ENCODE results near the gene DIRAS1. TPM values are rescaled to one million over a fixed set of nuclear protein-coding genes. Genes with fewer than 3 reads are reported as not detected.
"Not testable (repeated sequence)": the region's sequence is repeated elsewhere in the genome, so short reads cannot be mapped to it uniquely, and the experiment has no call there.

The DIRAS1 gene
- total RNA-seq, 1 experiment from 2014 or later: 18.5 TPM

DNA sequence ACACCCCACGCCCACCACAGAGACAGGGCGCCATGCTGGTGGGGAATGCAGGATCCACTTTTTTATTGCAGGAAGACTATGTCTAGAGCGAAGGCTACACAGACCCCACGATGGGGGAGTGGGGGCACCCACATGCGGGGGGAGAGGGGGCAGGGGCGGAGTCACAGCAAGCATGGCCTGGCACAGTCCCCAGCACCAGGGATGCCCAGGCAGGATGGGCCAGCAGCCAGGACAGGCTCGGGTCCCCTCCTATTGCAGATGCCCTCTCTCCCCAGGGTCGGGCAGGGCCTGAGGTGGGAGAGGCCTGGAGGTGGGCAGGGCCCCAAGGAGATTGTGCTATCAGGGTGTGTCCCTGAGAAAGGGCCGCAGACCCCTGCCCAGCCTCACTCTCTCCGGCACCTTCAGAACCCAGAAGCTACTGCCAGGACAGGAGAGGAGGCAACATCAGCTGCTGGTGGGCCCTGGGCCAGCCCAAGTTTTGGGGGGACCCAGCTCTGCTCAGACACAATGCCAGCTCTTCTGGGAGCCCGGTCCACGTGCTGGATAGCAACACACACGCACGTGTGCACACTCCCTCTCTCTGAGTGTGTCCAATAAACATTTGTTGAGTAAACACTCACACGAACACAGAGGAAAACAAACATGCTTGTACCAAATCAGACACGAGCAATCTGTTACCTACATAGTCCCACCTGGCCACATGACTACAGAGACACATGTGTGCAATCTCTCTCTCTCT is 6.5 kb downstream of the DIRAS1 start:
- in situ Hi-C loops (cut with HindIII; ENCODE audit: low pct_unique_long_range_greater_than_20kb, low sequenced_read_pairs): no loop called here
- intact Hi-C loops (cut with micrococcal nuclease; ENCODE audit: unreplicated experiment): no loop called here
- no peak for DNase-seq (ENCODE audit: low read depth, low spot score)
- Histone ChIP-seq H3K27me3 (ENCODE audit: control insufficient read depth, insufficient read depth, low read length) (no peaks in the 10 kb centered on the region), H3K36me3 (ENCODE audit: control insufficient read depth, insufficient read depth, low read length) (no peaks in the 10 kb centered on the region), H3K27ac (ENCODE audit: low read length) (no peak overlapping the region), H3K4me3 (ENCODE audit: low read depth in 2 of 2, low read length in 2 of 2) (no peak overlapping the region), H3K9me3 (ENCODE audit: control insufficient read depth, insufficient read depth, low read depth, low read length) (no peaks in the 10 kb centered on the region), H3K4me1 (ENCODE audit: control insufficient read depth, insufficient read depth, low read length) (0 out of 2 replicates have a peak, but pooled peaks cover 1% of the 10 kb centered on the region)
- no peak for ATAC-seq
- ChIA-PET CTCF (no interaction called here), POLR2A (no interaction called here)
- no TSS peak for BruUV-seq (replicated peaks)
- no peak for TF ChIP-seq POLR2AphosphoS5 (IDR thresholded peaks at IDR 0.05; ENCODE audit: low read depth, low read length)
- TF ChIP-seq REST (IDR thresholded peaks at IDR 0.05; ENCODE audit: insufficient read depth in 1 of 2, low read depth in 2 of 2, low read length in 1 of 2): no peak
- no peak for TF ChIP-seq TCF7L2 (IDR thresholded peaks at IDR 0.05; ENCODE audit: low read depth, low read length)
- TF ChIP-seq SIN3A (IDR thresholded peaks at IDR 0.05; ENCODE audit: borderline replicate concordance, insufficient read depth, low read depth, low read length): no peak
- TF ChIP-seq, protein P1, sequence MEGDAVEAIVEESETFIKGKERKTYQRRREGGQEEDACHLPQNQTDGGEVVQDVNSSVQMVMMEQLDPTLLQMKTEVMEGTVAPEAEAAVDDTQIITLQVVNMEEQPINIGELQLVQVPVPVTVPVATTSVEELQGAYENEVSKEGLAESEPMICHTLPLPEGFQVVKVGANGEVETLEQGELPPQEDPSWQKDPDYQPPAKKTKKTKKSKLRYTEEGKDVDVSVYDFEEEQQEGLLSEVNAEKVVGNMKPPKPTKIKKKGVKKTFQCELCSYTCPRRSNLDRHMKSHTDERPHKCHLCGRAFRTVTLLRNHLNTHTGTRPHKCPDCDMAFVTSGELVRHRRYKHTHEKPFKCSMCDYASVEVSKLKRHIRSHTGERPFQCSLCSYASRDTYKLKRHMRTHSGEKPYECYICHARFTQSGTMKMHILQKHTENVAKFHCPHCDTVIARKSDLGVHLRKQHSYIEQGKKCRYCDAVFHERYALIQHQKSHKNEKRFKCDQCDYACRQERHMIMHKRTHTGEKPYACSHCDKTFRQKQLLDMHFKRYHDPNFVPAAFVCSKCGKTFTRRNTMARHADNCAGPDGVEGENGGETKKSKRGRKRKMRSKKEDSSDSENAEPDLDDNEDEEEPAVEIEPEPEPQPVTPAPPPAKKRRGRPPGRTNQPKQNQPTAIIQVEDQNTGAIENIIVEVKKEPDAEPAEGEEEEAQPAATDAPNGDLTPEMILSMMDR (IDR thresholded peaks at IDR 0.05): no peak

DNA sequence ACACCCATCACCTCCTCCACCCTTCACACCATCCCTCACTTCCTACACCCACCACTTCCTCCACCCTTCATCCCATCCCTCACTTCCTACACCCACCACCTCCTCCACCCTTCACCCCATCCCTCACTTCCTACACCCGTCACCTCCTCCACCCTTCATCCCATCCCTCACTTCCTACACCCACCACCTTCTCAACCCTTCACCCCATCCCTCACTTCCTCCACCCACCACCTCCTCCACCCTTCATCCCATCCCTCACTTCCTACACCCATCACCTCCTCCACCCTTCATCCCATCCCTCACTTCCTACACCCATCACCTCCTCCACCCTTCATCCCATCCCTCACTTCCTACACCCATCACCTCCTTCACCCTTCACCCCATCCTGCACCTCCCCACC is 7.1 kb downstream of the DIRAS1 start:
- H3K4me1 ChIP-seq (ENCODE audit: control insufficient read depth, insufficient read depth, low read length); POLR2A ChIA-PET; DNase-seq (ENCODE audit: low read depth, low spot score); BruUV-seq (replicated peaks); H3K4me3 ChIP-seq (ENCODE audit: low read depth in 2 of 2, low read length in 2 of 2); in situ Hi-C loops (cut with HindIII; ENCODE audit: low pct_unique_long_range_greater_than_20kb, low sequenced_read_pairs); CTCF ChIA-PET; H3K9me3 ChIP-seq (ENCODE audit: control insufficient read depth, insufficient read depth, low read depth, low read length); H3K27me3 ChIP-seq (ENCODE audit: control insufficient read depth, insufficient read depth, low read length); H3K27ac ChIP-seq (ENCODE audit: low read length); H3K36me3 ChIP-seq (ENCODE audit: control insufficient read depth, insufficient read depth, low read length); ATAC-seq; intact Hi-C loops (cut with micrococcal nuclease; ENCODE audit: unreplicated experiment): not testable (repeated sequence)

DNA sequence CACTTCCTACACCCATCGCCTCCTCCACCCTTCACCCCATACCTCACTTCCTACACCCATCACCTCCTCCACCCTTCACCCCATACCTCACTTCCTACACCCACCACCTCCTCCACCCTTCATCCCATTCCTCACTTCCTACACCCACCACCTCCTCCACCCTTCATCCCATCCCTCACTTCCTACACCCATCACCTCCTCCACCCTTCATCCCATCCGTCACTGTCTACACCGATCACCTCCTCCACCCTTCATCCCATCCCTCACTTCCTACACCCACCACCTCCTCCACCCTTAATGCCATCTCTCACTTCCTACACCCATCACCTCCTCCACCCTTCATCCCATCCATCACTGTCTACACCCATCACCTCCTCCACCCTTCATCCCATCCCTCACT is 8.0 kb downstream of the DIRAS1 start:
- DNase-seq (ENCODE audit: low read depth, low spot score); POLR2A ChIA-PET; H3K27me3 ChIP-seq (ENCODE audit: control insufficient read depth, insufficient read depth, low read length); H3K36me3 ChIP-seq (ENCODE audit: control insufficient read depth, insufficient read depth, low read length); BruUV-seq (replicated peaks); CTCF ChIA-PET; H3K27ac ChIP-seq (ENCODE audit: low read length); ATAC-seq; H3K9me3 ChIP-seq (ENCODE audit: control insufficient read depth, insufficient read depth, low read depth, low read length); H3K4me1 ChIP-seq (ENCODE audit: control insufficient read depth, insufficient read depth, low read length); intact Hi-C loops (cut with micrococcal nuclease; ENCODE audit: unreplicated experiment); in situ Hi-C loops (cut with HindIII; ENCODE audit: low pct_unique_long_range_greater_than_20kb, low sequenced_read_pairs); H3K4me3 ChIP-seq (ENCODE audit: low read depth in 2 of 2, low read length in 2 of 2): not testable (repeated sequence)

All from Panc1 (cell line).